HL-60 (cell line): Measurements from ENCODE around the gene ACRBP.
A peak's percentile ranks its signal among the peaks of the same experiment; 100 is the strongest.

Experiments
- CTCF ChIP-seq: IDR thresholded peaks from one replicate; pipeline ENCODE4 v1.5.1; 2011; ENCODE audit warnings: low read length, control low read depth, inconsistent platforms; ENCODE audit not compliant: insufficient read depth
- TF ChIP-seq, protein P1 (sequence below): IDR thresholded peaks from 2 replicates; pipeline ENCODE4 v1.6.1; 2012; ENCODE audit warnings: low read depth; ENCODE audit not compliant: insufficient replicate concordance

- no peak for TF ChIP-seq CTCF
- TF ChIP-seq, protein P1, sequence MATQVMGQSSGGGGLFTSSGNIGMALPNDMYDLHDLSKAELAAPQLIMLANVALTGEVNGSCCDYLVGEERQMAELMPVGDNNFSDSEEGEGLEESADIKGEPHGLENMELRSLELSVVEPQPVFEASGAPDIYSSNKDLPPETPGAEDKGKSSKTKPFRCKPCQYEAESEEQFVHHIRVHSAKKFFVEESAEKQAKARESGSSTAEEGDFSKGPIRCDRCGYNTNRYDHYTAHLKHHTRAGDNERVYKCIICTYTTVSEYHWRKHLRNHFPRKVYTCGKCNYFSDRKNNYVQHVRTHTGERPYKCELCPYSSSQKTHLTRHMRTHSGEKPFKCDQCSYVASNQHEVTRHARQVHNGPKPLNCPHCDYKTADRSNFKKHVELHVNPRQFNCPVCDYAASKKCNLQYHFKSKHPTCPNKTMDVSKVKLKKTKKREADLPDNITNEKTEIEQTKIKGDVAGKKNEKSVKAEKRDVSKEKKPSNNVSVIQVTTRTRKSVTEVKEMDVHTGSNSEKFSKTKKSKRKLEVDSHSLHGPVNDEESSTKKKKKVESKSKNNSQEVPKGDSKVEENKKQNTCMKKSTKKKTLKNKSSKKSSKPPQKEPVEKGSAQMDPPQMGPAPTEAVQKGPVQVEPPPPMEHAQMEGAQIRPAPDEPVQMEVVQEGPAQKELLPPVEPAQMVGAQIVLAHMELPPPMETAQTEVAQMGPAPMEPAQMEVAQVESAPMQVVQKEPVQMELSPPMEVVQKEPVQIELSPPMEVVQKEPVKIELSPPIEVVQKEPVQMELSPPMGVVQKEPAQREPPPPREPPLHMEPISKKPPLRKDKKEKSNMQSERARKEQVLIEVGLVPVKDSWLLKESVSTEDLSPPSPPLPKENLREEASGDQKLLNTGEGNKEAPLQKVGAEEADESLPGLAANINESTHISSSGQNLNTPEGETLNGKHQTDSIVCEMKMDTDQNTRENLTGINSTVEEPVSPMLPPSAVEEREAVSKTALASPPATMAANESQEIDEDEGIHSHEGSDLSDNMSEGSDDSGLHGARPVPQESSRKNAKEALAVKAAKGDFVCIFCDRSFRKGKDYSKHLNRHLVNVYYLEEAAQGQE = peak; percentile 25
Observed at GRCh38 chr12:6688999-6689882, 42.0 kb upstream of the ACRBP start, which contains the start of gene ZNF384.
